ENCODE measurements around the gene DNAH8.
"Not testable (repeated sequence)": the region's sequence is repeated elsewhere in the genome, so short reads cannot be mapped to it uniquely, and the experiment has no call there.

The DNAH8 gene

GRCh38 chr6:38912378-38912777 lies 197.3 kb downstream of the DNAH8 start:
- no peak for DNase-seq

- DNase-seq: no peak
Observed at GRCh38 chr6:38915205-38915925, 200.3 kb downstream of the DNAH8 start.

GRCh38 chr6:38921540-38921939 lies 206.4 kb downstream of the DNAH8 start:
- DNase-seq: not testable (repeated sequence)

GRCh38 chr6:38924791-38925509 lies 209.8 kb downstream of the DNAH8 start:
- DNase-seq: no peak

- DNase-seq: no peak
Observed at GRCh38 chr6:38929560-38929959, 214.4 kb downstream of the DNAH8 start.

- DNase-seq: peak; percentile 3
Observed at GRCh38 chr6:38933426-38933825, 218.3 kb downstream of the DNAH8 start.

GRCh38 chr6:38935051-38935450 lies 219.9 kb downstream of the DNAH8 start:
- DNase-seq: no peak

- DNase-seq: no peak
Observed at GRCh38 chr6:38937839-38938613, 222.9 kb downstream of the DNAH8 start.

- DNase-seq: no peak
Observed at GRCh38 chr6:38938741-38939140, 223.6 kb downstream of the DNAH8 start.

- no peak for DNase-seq
Observed at GRCh38 chr6:38942442-38942841, 227.3 kb downstream of the DNAH8 start.

- DNase-seq: no peak
Observed at GRCh38 chr6:38942965-38943364, 227.9 kb downstream of the DNAH8 start.

GRCh38 chr6:38943964-38944363 lies 228.9 kb downstream of the DNAH8 start:
- no peak for DNase-seq

- no peak for DNase-seq
Observed at GRCh38 chr6:38944655-38945279, 229.7 kb downstream of the DNAH8 start.

- DNase-seq: no peak
Observed at GRCh38 chr6:38955861-38956260, 240.8 kb downstream of the DNAH8 start.

- no peak for DNase-seq
Observed at GRCh38 chr6:38957426-38957825, 242.3 kb downstream of the DNAH8 start.

GRCh38 chr6:38959138-38959537 lies 244.0 kb downstream of the DNAH8 start:
- DNase-seq: no peak

- no peak for DNase-seq
Observed at GRCh38 chr6:38968702-38969149, 253.6 kb downstream of the DNAH8 start.

GRCh38 chr6:38973178-38974057 lies 258.3 kb downstream of the DNAH8 start:
- DNase-seq: peak; percentile 48

- DNase-seq: no peak
Observed at GRCh38 chr6:38974389-38975151, 259.5 kb downstream of the DNAH8 start.

- DNase-seq: no peak
Observed at GRCh38 chr6:38975621-38976049, 260.5 kb downstream of the DNAH8 start.

GRCh38 chr6:38976051-38976450 lies 260.9 kb downstream of the DNAH8 start:
- DNase-seq: no peak
